ACC112 (cell line): Measurements from ENCODE around the gene CCNDBP1.

Experiments used
- H2AFZ ChIP-seq: fragments of 200-600 bp; sonication (generic); one replicate; pipeline ENCODE4 v1.6.0; 2017; ENCODE audit warnings: antibody characterized with exemption, low read length; ENCODE audit not compliant: unreplicated experiment
- H3K27ac ChIP-seq: fragments of 200-600 bp; sonication (generic); 2 replicates; pipeline ENCODE4 v1.5.1; 2014; ENCODE audit warnings: low read depth, mild to moderate bottlenecking, antibody characterized with exemption, low read length, moderate library complexity
- H3K27me3 ChIP-seq: fragments of 200-600 bp; sonication (generic); 2 replicates; pipeline ENCODE4 v1.6.1; 2014; ENCODE audit warnings: mild to moderate bottlenecking, antibody characterized with exemption, low read length, moderate library complexity, mixed read lengths; ENCODE audit not compliant: insufficient read depth
- H3K36me3 ChIP-seq: fragments of 200-600 bp; sonication (generic); 2 replicates; pipeline ENCODE4 v1.6.1; 2016; ENCODE audit warnings: mild to moderate bottlenecking, antibody characterized with exemption, low read length, moderate library complexity, mixed read lengths; ENCODE audit not compliant: insufficient read depth
- H3K4me1 ChIP-seq: fragments of 200-600 bp; sonication (generic); one replicate; pipeline ENCODE4 v1.6.1; 2016; ENCODE audit warnings: low read length, mixed read lengths; ENCODE audit not compliant: insufficient read depth, unreplicated experiment, control insufficient read depth
- H3K4me3 ChIP-seq: fragments of 200-600 bp; sonication (generic); 2 replicates; pipeline ENCODE4 v1.5.1; 2014; ENCODE audit warnings: mild to moderate bottlenecking, low read depth, low read length
- H3K79me2 ChIP-seq: fragments of 200-600 bp; sonication (generic); one replicate; pipeline ENCODE4 v1.6.0; 2016; ENCODE audit warnings: low read length; ENCODE audit not compliant: control insufficient read depth, unreplicated experiment, insufficient read depth

The CCNDBP1 gene

DNA sequence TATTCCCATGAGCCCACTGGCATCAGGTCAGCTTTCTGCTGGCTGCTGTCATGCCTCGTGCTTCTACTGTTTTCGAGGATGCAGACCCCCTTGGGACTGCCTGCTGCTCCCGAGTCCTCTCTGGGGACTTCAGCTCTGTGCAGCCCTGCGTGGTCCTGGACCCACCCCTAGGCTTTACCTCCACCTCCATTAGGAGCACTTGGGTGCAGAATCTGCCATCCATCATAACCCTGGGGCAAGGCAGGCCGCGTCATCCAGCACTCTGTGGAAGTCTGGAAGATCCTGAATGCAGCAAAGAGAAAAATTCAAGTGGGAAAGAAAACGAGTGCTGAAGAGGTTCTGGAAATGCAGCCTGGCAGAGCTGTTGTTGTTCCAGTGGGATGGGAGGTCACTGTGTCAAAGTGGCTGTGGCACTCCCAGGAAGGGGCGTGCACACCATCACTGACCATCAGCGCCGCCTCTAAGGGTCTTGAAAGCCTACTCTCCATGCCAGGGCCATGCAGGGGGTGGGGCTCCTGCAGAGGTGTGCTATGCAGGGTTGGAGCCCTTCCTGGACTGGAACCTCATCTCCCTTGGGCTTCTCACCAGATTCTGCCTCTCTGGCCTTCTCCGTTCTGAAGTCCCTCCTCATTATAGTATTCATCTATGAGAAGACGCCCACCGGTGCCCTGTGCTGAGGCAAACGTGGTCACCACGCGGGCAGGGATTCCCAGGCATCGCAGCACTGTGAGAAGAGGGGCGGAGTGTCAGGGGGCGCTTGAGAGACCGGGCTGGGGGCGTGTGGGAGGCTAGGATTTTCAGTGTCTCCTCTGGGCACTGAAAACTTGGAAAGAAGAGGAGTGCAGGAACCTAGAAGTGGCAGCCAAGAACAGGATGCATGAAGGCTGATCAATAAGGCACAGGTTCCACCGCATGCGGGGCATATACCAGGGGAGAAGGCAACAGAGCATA, 23.1 kb downstream of the CCNDBP1 start:
- Histone ChIP-seq H2AFZ (no peak overlapping the region), H3K36me3 (no peaks in the 10 kb centered on the region), H3K27me3 (peaks cover 62% of the 10 kb centered on the region), H3K4me1 (no peaks in the 10 kb centered on the region), H3K79me2 (no peaks in the 10 kb centered on the region), H3K27ac (no peak overlapping the region), H3K4me3 (no peak overlapping the region)

GRCh38 chr15:43209059-43209824, 24.0 kb downstream of the CCNDBP1 start:
- H3K4me1 ChIP-seq = no peaks in the 10 kb centered on the region

DNA sequence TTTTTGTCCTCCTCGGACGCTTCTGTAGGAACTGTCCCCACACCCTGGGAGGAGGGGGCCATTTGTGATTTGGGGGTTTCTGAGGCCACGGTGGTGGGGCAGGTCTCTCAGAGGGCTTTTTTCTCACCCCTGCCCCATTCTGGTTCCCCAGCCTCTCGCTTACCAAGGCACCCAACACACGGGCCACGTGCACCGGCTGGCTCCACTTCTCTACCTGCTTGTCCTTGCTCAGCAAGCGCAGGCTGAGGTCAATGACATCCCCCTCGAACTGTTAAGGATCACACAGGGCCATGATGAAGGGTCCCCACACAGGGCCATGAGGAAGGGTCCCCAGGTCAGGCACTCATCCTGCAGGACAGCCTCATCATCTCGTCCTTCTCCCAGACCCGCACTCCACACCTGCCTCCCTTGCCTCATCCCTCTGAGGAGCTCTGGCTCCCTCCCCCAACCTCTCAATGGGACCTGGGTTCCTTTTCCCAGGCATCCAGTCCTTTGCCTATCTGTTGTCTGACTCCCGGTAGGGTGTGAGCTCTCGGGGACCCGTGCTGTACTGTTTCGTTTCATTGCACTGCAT, 25.1 kb downstream of the CCNDBP1 start:
- no peak overlapping the region for H2AFZ ChIP-seq
- H3K4me1 ChIP-seq = no peaks in the 10 kb centered on the region

More at GRCh38 chr15:43209059-43209824, 24.0 kb downstream of the CCNDBP1 start:
- Histone ChIP-seq H3K36me3 (no peaks in the 10 kb centered on the region), H3K27ac (no peak overlapping the region), H3K27me3 (peaks cover 71% of the 10 kb centered on the region), H2AFZ (no peak overlapping the region), H3K4me3 (no peak overlapping the region), H3K79me2 (no peaks in the 10 kb centered on the region)

GRCh38 chr15:43210807-43211206, 25.6 kb downstream of the CCNDBP1 start:
- H3K36me3 ChIP-seq = no peaks in the 10 kb centered on the region
- H3K27me3 ChIP-seq = peaks cover 70% of the 10 kb centered on the region
- H2AFZ ChIP-seq = no peak overlapping the region
- no peak overlapping the region for H3K4me3 ChIP-seq
- no peaks in the 10 kb centered on the region for H3K79me2 ChIP-seq
- H3K4me1 ChIP-seq = no peaks in the 10 kb centered on the region
- no peak overlapping the region for H3K27ac ChIP-seq

More for the DNA sequence above, 25.1 kb downstream of the CCNDBP1 start:
- Histone ChIP-seq H3K79me2 (no peaks in the 10 kb centered on the region), H3K27me3 (peaks cover 71% of the 10 kb centered on the region), H3K27ac (no peak overlapping the region), H3K36me3 (no peaks in the 10 kb centered on the region), H3K4me3 (no peak overlapping the region)

DNA sequence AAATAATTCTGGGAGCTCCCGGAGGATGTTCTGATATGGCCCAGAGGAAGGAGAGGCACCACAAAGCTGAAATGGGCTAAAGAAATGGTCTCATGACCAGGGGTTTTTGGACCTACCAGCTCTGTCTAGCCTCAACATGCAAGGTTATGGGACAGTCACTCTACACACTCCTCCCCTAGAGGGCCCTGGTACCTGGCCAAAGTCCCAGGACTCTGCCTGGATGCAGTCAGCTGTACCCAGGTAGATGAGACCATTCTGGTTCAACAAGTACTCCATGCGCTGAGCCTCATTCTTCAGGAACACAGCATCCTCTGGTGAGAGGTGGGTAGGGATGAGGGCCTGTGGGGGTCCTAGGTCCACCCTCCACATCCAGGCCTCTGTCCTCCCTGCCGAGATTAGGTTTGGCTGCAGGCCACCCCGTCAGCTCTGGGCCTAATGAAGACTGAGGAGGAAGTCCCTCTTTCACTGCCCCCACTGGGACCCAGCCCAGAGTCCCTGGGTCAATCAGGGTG, 26.1 kb downstream of the CCNDBP1 start:
- no peaks in the 10 kb centered on the region for H3K36me3 ChIP-seq
- no peaks in the 10 kb centered on the region for H3K79me2 ChIP-seq
- no peak overlapping the region for H2AFZ ChIP-seq
- H3K4me1 ChIP-seq = no peaks in the 10 kb centered on the region
- no peak overlapping the region for H3K27ac ChIP-seq
- H3K27me3 ChIP-seq = peaks cover 66% of the 10 kb centered on the region
- no peak overlapping the region for H3K4me3 ChIP-seq

DNA sequence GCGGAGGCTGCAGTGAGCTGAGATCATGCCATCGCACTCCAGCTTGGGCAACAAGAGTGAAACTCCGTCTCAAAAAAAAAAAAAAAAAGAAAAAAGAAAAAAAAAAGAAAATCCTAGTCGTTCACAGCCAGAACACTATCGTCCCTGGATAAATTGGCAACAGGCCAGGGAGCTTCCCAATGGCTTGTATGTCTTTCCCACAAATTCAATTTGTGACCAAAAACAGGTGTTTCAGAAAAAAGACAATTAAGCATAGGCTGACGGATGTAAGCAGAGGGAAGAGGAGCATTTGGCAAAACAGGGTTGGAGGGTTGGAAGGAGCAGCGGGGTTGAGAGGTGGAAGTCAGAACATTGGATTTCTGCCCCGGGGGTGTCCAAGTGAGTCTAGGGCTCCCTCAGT, 27.1 kb downstream of the CCNDBP1 start:
- H3K36me3 ChIP-seq = no peaks in the 10 kb centered on the region
- H3K27ac ChIP-seq = no peak overlapping the region
- H3K4me3 ChIP-seq = no peak overlapping the region
- H2AFZ ChIP-seq = no peak overlapping the region
- H3K4me1 ChIP-seq = no peaks in the 10 kb centered on the region
- no peaks in the 10 kb centered on the region for H3K79me2 ChIP-seq
- H3K27me3 ChIP-seq = peaks cover 62% of the 10 kb centered on the region

DNA sequence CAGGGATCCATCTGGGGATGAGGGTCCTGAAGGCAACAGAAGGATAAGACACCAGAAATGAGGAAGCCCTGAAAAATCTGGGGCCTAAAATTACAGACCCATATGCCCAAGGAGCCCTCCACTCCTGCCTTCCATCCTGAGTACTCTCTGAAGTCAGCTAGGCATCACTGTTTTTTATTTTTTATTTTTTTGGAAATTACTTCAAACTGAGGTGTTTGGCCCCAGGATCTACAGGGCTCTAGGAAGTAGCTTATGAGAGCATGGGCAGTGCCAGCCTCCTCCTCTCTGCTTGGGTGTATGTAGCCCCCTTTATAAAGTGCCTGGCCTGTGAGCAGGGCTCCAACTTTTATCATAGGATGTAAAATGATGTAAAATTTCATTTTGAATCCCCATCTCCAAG, 27.7 kb downstream of the CCNDBP1 start:
- no peak overlapping the region for H2AFZ ChIP-seq
- no peaks in the 10 kb centered on the region for H3K36me3 ChIP-seq
- peaks cover 63% of the 10 kb centered on the region for H3K27me3 ChIP-seq
- no peak overlapping the region for H3K4me3 ChIP-seq
- no peaks in the 10 kb centered on the region for H3K79me2 ChIP-seq
- no peaks in the 10 kb centered on the region for H3K4me1 ChIP-seq
- H3K27ac ChIP-seq = no peak overlapping the region

- no peak overlapping the region for H2AFZ ChIP-seq
- H3K36me3 ChIP-seq = no peaks in the 10 kb centered on the region
- H3K27me3 ChIP-seq = peaks cover 63% of the 10 kb centered on the region
- H3K79me2 ChIP-seq = no peaks in the 10 kb centered on the region
- H3K27ac ChIP-seq = no peak overlapping the region
- H3K4me3 ChIP-seq = no peak overlapping the region
- no peaks in the 10 kb centered on the region for H3K4me1 ChIP-seq
These were observed 28.3 kb downstream of the CCNDBP1 start for GRCh38 chr15:43213466-43213865.

DNA sequence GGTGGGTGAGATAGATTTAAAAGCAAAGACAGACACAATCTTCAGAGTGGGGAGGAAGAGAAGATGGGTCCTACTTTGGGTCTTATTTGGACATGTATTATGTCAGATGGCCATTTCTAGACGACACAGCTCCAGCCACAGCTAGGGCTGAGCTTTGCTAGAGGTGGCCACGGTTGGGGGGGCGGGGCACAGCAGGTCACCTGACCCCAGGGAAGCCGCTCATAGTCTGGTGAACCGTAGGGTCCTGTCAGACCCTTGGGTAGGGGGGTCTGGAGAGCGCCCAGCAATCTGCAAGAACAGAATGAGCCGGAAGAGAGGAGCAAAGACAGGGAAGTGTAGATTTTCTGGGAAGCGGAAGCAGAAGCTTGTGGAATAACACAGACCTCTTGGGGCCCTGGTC, 29.0 kb downstream of the CCNDBP1 start:
- no peaks in the 10 kb centered on the region for H3K36me3 ChIP-seq
- H3K79me2 ChIP-seq = no peaks in the 10 kb centered on the region
- peaks cover 62% of the 10 kb centered on the region for H3K27me3 ChIP-seq
- no peak overlapping the region for H3K4me3 ChIP-seq
- H2AFZ ChIP-seq = no peak overlapping the region
- no peak overlapping the region for H3K27ac ChIP-seq
- H3K4me1 ChIP-seq = no peaks in the 10 kb centered on the region

DNA sequence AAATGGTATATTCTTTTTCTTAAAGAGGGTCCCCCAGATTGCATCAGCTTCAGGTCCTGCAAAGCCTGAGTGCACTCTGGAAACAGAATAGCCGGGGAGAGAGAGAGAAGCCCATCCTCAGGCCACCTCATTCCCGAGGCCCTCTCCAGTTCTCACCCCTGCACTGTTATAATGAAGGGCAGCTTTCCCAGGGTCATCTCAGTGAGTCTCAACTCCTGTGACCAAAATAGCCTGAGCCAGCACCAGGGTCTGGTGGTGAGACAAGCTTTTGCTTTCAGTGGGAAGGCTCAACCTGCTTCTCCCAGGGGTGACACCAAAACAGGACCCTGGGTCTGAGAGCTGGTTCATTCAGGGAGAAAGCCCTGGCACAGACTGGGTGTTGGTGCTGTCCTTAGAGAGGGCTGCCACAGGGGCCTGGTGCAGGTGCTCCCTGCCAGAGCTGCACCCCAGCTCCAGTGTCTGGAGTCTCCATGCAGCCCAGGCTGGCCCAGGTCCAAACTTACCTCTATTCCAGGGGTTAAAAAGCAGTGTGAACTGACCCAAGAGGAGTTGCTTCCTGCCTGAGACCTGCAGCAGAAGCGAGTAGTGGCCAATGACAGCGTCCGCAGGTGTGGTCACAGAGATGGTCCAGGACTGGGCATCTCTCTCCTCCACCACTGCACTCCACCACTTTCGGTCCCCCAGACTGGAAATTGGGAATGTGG, 29.5 kb downstream of the CCNDBP1 start:
- no peak overlapping the region for H3K4me3 ChIP-seq
- H3K79me2 ChIP-seq = no peaks in the 10 kb centered on the region
- H3K4me1 ChIP-seq = no peaks in the 10 kb centered on the region
- no peak overlapping the region for H2AFZ ChIP-seq
- H3K27me3 ChIP-seq = peaks cover 56% of the 10 kb centered on the region
- no peaks in the 10 kb centered on the region for H3K36me3 ChIP-seq
- no peak overlapping the region for H3K27ac ChIP-seq
